Immature natural killer cell (primary cell): Measurements from ENCODE around the gene ZNF213. TPM values are rescaled to one million over a fixed set of nuclear protein-coding genes. Genes with fewer than 3 reads are reported as not detected.
"Not testable (repeated sequence)": the region's sequence is repeated elsewhere in the genome, so short reads cannot be mapped to it uniquely, and the experiment has no call there.

Experiments
- DNase-seq, 3 donors: peaks; one replicate each; pipeline ENCODE4 v3.0.0; 2022; ENCODE audit warnings: mixed read lengths in 1 of 3
- H3K27ac Mint-ChIP-seq, 6 donors: one replicate each; pipeline ENCODE4 v1.8.0; 2020; ENCODE audit warnings: mixed read lengths in 6 of 6, mild to moderate bottlenecking in 5 of 6, inconsistent platforms in 4 of 6, moderate library complexity in 3 of 6
- H3K27me3 Mint-ChIP-seq, 3 donors: one replicate each; pipeline ENCODE4 v1.8.0; 2020 to 2021; ENCODE audit warnings: low read depth in 3 of 3, mild to moderate bottlenecking in 3 of 3, mixed read lengths in 3 of 3, moderate library complexity in 3 of 3, inconsistent platforms in 1 of 3
- H3K36me3 Mint-ChIP-seq, 3 donors: one replicate each; pipeline ENCODE4 v1.8.0; 2020; ENCODE audit warnings: mixed read lengths in 3 of 3, inconsistent platforms in 2 of 3, mild to moderate bottlenecking in 2 of 3
- H3K4me1 Mint-ChIP-seq, 2 donors: one replicate each; pipeline ENCODE4 v1.8.0; 2020; ENCODE audit warnings: inconsistent platforms in 2 of 2, mild to moderate bottlenecking in 2 of 2, mixed read lengths in 2 of 2, moderate library complexity in 1 of 2
- H3K4me3 Mint-ChIP-seq, 5 donors: one replicate each; pipeline ENCODE4 v1.8.0; 2020; ENCODE audit warnings: mild to moderate bottlenecking in 5 of 5, mixed read lengths in 5 of 5, inconsistent platforms in 3 of 5, moderate library complexity in 3 of 5
- H3K9me3 Mint-ChIP-seq, 6 donors: one replicate each; pipeline ENCODE4 v1.8.0; 2020; ENCODE audit warnings: mild to moderate bottlenecking in 6 of 6, mixed read lengths in 6 of 6, inconsistent platforms in 4 of 6, moderate library complexity in 3 of 6
- polyA plus RNA-seq, 3 donors: library from polyadenylated mRNA; unstranded; fragments of 300-500 nt; fragmentation: Illumina TruSeq; gene quantifications; one replicate each; pipeline ENCODE4 v1.2.3, GENCODE V29; 2021

The ZNF213 gene
- polyA plus RNA-seq, 3 donors from 2014 or later: 1.7 to 4.5 (median 2.4) TPM

DNA sequence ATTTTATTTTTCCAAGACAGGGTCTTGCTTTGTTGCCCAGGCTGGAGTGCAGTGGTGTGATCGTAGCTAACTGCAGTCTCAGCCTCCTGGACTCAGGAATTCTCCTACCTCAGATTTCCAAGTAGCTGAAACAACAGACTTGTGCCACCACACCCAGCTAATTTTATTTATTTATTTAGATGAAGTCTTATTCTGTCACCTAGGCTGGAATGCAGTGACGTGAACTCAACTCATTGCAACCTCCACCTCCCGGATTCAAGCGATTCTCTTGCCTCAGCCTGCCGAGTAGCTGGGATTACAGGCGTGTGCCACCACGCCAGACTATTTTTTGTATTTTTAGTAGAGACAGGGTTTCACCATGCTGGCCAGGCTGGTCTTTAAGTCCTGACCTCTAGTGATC is 33.9 kb downstream of the ZNF213 start:
- not testable (repeated sequence) for H3K27ac Mint-ChIP-seq, H3K36me3 Mint-ChIP-seq, H3K9me3 Mint-ChIP-seq, H3K4me3 Mint-ChIP-seq, DNase-seq
- Mint-ChIP-seq H3K27me3 (peaks cover 17 to 42% (median 25%) of the 10 kb centered on the region in 3 donors), H3K4me1 (peaks cover 32 to 36% of the 10 kb centered on the region in 2 donors)

DNA sequence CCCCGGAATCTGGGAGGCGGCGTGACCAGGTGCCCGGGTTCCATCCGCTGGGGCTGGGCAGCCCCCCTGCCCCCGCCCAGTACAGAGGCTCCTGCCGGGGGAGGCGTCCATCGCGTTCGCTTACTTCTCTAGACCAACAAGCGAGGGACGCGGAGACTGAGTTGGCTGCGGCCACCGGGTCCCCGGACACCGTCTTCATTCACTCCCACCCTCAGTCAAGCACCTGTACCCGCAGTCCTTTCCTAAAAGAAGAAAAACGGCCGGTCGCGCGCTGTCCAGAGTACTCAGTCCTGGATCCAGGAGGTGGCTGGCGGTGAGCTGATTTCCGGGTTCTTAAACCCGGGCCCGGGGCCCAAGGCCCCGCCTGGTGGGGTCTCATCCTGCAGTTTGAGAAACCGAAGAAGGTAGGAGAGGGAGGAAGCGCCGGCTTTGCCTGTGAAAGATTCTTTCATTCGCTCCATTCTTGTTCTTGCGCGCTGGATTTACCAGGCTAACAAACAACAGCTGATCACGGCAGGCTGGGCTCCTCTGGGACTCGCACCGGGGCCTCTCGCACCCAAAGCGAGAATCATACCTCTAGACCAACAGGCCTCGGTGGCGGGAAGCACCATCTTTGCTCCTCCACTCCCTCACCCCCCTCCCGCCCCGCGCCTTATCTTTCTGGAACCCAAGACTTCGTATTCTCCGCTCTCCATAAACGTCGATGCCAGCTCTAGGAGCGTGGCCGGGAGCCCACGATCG is 35.8 kb downstream of the ZNF213 start:
- no peaks in the 10 kb centered on the region for H3K9me3 Mint-ChIP-seq
- H3K4me3 Mint-ChIP-seq: peak overlapping the region; percentile 72 to 85 (median 82)
- peaks cover 34 to 35% of the 10 kb centered on the region in 2 donors for H3K4me1 Mint-ChIP-seq
- H3K27me3 Mint-ChIP-seq: peaks cover 26 to 58% (median 38%) of the 10 kb centered on the region in 3 donors
- no peaks in the 10 kb centered on the region for H3K36me3 Mint-ChIP-seq
- H3K27ac Mint-ChIP-seq: peak overlapping the region in 1 of 6 donors; percentile 71
- peak in 1 of 3 donors; percentile 28 for DNase-seq

- peak overlapping the region in 3 of 6 donors; percentile 66 to 71 (median 69) for H3K27ac Mint-ChIP-seq
- H3K36me3 Mint-ChIP-seq: no peaks in the 10 kb centered on the region
- H3K9me3 Mint-ChIP-seq: no peaks in the 10 kb centered on the region
- peak in 1 of 3 donors; percentile 34 for DNase-seq
- H3K27me3 Mint-ChIP-seq: peaks cover 29 to 64% (median 43%) of the 10 kb centered on the region in 3 donors
- peaks cover 36 to 37% of the 10 kb centered on the region in 2 donors for H3K4me1 Mint-ChIP-seq
- peak overlapping the region; percentile 72 to 85 (median 82) for H3K4me3 Mint-ChIP-seq
These were observed 36.5 kb downstream of the ZNF213 start for GRCh38 chr16:3171181-3171854.

DNA sequence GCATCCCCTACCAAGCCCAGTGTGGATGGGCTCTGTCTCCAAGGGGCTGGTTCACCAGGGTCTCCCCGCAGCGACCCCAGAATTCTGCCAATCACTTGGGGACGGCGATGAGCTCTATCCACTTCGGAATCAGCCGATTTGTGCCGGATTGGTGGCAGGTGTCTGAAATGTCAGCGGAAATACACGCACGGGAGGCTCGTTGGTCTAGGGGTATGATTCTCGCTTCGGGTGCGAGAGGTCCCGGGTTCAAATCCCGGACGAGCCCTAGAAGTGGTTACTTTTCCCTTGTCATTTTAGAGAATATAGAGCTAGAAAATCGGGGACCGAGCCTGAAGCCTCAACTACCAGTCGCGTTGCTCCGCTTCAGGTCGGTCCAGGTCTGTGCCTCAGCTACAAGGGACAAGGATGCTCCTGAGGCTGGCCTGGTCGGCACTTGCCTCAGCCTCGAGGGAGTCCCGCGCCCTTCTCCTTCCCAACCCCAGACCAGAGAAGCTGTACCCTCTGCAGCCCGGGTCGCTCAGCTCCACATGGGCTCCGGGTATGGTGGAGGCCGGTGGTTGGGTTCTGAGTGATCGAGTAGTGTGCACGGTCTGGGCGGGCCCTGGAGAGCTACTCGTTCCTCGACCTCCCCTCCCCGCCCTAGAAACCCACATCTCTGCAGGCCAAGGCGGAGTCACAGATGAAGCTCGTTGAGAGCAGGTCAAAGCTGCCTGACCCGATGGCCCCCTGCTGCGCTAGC is 37.2 kb downstream of the ZNF213 start:
- Mint-ChIP-seq H3K9me3 (no peaks in the 10 kb centered on the region), H3K27me3 (peaks cover 29 to 64% (median 48%) of the 10 kb centered on the region in 3 donors), H3K4me1 (peaks cover 36 to 37% of the 10 kb centered on the region in 2 donors), H3K27ac (peak overlapping the region in 2 of 6 donors; percentile 69 to 71), H3K36me3 (no peaks in the 10 kb centered on the region), H3K4me3 (peak overlapping the region; percentile 72 to 85 (median 82))
- peak in 1 of 3 donors; percentile 30 for DNase-seq

DNA sequence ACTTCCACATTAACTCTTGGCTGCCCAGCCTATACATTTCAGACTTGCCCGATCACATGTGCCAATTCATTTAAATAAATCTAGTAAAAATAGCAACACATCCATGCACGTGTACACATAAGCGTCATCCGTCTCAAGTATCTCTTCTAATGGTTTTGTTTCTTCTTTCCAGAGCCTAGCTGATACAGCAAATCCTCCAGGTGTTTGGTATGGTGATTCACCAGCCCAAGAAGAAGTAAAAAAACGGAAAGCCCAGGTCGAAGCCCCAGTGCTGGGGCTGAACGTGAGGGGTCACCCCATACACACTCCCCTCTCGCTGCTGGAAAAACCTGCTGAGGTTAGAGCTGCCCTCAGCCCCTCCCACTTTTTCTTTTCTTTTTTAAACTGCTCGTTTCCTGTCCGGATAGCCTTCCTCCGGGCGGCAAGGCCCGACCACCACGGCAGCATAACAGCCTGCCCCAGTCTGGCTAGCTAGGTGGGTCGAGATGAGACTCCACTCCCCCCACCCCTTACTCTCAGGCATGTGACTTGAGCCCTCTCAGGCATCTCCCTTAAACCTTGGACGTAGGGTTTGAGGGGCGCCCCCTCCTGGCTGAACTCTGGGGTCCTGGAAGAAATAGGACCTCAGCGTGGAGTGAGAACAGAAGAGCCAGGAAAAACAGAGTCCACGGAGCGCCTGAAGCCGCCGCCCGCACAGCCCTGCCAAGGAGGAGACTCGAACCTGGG is 39.2 kb downstream of the ZNF213 start:
- peak overlapping the region in 4 of 5 donors; percentile 31 to 68 (median 47) for H3K4me3 Mint-ChIP-seq
- H3K4me1 Mint-ChIP-seq: peaks cover 36 to 37% of the 10 kb centered on the region in 2 donors
- peaks cover 32 to 70% (median 57%) of the 10 kb centered on the region in 3 donors for H3K27me3 Mint-ChIP-seq
- H3K27ac Mint-ChIP-seq: peak overlapping the region in 1 of 6 donors; percentile 78
- no peaks in the 10 kb centered on the region for H3K9me3 Mint-ChIP-seq
- H3K36me3 Mint-ChIP-seq: no peaks in the 10 kb centered on the region
- no peak for DNase-seq

- Mint-ChIP-seq H3K4me3 (peak overlapping the region in 1 of 5 donors; percentile 43), H3K27me3 (peaks cover 32 to 68% (median 58%) of the 10 kb centered on the region in 3 donors), H3K4me1 (peaks cover 36 to 37% of the 10 kb centered on the region in 2 donors), H3K36me3 (no peaks in the 10 kb centered on the region), H3K9me3 (no peaks in the 10 kb centered on the region), H3K27ac (no peak overlapping the region)
- no peak for DNase-seq
These were observed 39.9 kb downstream of the ZNF213 start for GRCh38 chr16:3174618-3175148.

DNA sequence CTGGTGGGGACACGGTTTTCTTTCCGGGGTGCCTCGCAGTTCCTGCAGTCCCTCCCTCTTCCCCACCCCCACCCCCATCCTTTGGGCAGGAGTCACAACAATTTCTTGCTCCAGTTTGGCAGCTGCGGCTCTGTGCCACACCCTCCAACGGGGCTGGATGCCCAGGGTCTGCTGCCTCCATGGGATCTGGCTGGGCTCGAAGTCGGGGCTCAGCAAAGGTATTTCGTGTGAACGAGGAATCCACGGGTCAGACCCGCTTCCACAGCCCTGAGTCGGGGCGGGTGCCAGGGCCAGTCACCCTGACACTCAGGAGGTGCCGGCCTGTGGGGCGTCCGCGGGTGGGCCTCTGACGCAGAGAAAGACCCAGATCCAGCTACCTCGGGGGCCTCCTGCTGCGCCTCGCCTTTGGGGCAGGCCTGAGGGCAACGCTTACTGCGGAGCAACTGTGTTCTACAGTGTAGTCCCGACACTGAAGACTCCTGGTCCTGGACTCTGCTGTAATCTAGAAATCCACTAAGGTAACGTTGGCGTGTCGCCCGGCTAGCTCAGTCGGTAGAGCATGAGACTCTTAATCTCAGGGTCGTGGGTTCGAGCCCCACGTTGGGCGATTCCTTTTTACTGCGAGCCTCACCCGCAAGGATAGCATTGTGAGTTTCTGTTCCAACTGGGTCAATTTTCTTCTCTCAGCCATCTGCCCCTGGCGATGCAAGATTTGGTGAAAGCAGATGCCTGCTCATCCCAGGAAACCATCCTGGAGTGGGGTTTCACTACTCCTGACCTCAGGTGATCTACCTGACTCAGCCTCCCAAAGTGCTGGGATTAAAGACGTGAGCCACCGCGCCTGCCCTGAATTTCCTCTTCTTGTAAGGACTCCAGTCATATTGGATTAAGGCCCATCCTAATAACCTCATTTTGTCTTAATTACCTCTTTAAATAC is 40.6 kb downstream of the ZNF213 start:
- Mint-ChIP-seq H3K27ac (no peak overlapping the region), H3K36me3 (no peaks in the 10 kb centered on the region), H3K4me1 (peaks cover 35 to 36% of the 10 kb centered on the region in 2 donors), H3K4me3 (peak overlapping the region in 3 of 5 donors; percentile 17 to 21 (median 17)), H3K27me3 (peaks cover 32 to 66% (median 65%) of the 10 kb centered on the region in 3 donors), H3K9me3 (no peaks in the 10 kb centered on the region)
- DNase-seq: no peak

DNA sequence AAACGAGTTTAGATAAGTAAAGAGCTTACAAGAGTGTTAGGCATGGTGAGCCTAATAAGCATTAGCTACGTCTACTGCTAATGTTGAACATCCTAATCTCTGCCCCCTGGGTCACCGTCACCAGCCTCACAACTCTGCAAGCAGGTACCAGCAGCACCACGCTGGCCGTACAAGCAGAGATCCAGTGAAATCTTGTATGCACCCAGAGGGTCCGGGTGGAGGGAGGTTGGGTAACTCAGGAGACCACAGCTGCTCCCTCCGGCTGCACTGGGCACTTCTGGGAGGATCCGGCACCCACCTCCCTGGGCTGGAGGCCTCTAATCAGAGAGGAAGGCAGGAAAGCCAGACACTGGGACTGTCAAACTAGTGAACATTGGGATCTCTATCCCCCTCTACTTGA is 44.8 kb downstream of the ZNF213 start:
- DNase-seq: no peak
- Mint-ChIP-seq H3K4me3 (no peak overlapping the region), H3K4me1 (peaks cover 24 to 29% of the 10 kb centered on the region in 2 donors), H3K36me3 (peaks cover 0 to 6% (median 0%) of the 10 kb centered on the region in 3 donors), H3K9me3 (peaks cover 0 to 1% (median 0%) of the 10 kb centered on the region in 6 donors), H3K27me3 (peaks cover 25 to 76% (median 74%) of the 10 kb centered on the region in 3 donors), H3K27ac (no peak overlapping the region)

DNA sequence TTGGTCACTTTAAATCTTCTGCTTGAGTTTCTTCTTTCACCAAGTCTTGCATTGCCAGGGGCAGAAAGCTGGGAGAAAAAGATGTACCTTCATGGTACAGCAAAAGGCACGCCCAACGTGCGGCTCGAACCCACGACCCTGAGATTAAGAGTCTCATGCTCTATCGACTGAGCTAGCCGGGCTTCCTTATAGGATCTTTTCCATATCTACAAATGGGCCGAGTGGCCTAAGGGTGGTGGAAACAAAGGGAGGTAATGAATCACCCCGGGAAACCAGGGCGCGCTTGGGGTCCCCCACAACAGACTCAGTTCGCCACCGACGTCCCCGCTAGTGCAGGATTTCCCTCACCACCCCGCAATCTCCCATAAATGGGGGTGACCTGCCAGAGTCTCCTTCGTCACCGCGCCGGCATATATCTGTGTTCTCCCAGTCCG is 45.6 kb downstream of the ZNF213 start:
- Mint-ChIP-seq H3K4me3 (no peak overlapping the region), H3K4me1 (peaks cover 24 to 29% of the 10 kb centered on the region in 2 donors)

DNA sequence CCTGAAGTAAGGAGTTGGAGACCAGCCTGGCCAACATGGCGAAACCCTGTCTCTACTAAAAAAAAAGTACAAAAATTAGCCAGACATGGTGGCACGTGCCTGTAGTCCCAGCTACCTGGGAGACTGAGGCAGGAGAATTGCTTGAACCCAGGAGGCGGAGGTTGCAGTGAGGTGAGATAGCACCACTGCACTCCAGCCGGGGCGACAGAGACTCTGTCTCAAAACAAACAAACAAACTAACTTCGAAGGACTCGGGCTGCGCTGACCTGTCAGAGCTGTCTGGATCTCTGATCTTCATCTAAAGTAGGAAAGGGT is 47.4 kb downstream of the ZNF213 start:
- H3K4me1 Mint-ChIP-seq: peaks cover 20 to 27% of the 10 kb centered on the region in 2 donors
- H3K36me3 Mint-ChIP-seq, H3K9me3 Mint-ChIP-seq, DNase-seq: not testable (repeated sequence)
- peak overlapping the region in 2 of 6 donors; percentile 31 to 86 for H3K27ac Mint-ChIP-seq
- peak overlapping the region; percentile 69 to 84 (median 74) for H3K4me3 Mint-ChIP-seq
- peaks cover 24 to 69% (median 68%) of the 10 kb centered on the region in 3 donors for H3K27me3 Mint-ChIP-seq

More for the DNA sequence above, 45.6 kb downstream of the ZNF213 start:
- peaks cover 0 to 1% (median 0%) of the 10 kb centered on the region in 6 donors for H3K9me3 Mint-ChIP-seq
- H3K27me3 Mint-ChIP-seq: peaks cover 25 to 72% (median 68%) of the 10 kb centered on the region in 3 donors
- H3K27ac Mint-ChIP-seq: no peak overlapping the region
- H3K36me3 Mint-ChIP-seq: peaks cover 0 to 6% (median 0%) of the 10 kb centered on the region in 3 donors
- DNase-seq: no peak

- H3K36me3 Mint-ChIP-seq: peaks cover 0 to 6% (median 0%) of the 10 kb centered on the region in 3 donors
- H3K27ac Mint-ChIP-seq: peak overlapping the region in 3 of 6 donors; percentile 62 to 86 (median 64)
- H3K9me3 Mint-ChIP-seq: peaks cover 0 to 1% (median 0%) of the 10 kb centered on the region in 6 donors
- peaks cover 27 to 70% (median 69%) of the 10 kb centered on the region in 3 donors for H3K27me3 Mint-ChIP-seq
- peak in 2 of 3 donors; percentile 39 to 50 for DNase-seq
- peak overlapping the region; percentile 73 to 91 (median 84) for H3K4me3 Mint-ChIP-seq
- H3K4me1 Mint-ChIP-seq: peaks cover 23 to 32% of the 10 kb centered on the region in 2 donors
These were observed 48.0 kb downstream of the ZNF213 start for GRCh38 chr16:3182608-3183444.
